ENCODE measurements around the gene ANGPTL2. TPM values are rescaled to one million over a fixed set of nuclear protein-coding genes. Genes with fewer than 3 reads are reported as not detected.

ANGPTL2 gene
- total and polyA plus RNA-seq, 4 donors: 0.93 to 3.2 (median 1.9) TPM

DNA sequence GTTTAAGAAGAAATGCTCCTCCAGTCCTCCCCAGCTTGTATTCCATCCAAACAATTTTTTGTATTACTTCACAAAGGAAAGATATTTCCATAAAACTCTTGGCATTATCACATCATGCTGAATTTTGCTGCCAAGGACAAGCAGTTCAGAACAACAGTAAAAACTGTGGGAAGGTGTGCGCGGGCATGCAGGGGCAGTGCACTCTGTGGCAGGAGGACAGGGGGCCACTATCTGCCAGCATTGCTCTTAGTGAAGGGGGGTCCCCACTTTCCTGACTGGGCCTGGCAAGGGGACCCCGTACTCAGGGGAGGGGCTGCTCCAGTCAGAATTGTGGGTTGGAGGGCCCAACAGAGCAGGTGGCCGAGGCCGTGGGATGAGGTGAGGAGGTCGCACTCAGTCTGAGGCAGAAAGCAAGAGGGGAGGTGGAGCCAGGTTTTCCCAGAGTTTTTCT lies 32.8 kb downstream of the ANGPTL2 start:
- H3K4me1 ChIP-seq (ENCODE audit: control insufficient read depth in 4 of 4, insufficient read depth in 4 of 4, low read length in 3 of 4): no peaks in the 10 kb centered on the region
- H3K4me3 ChIP-seq (ENCODE audit: low read depth in 1 of 3, low read length in 3 of 3): no peak overlapping the region

GRCh38 chr9:127088724-127089615 lies 33.5 kb downstream of the ANGPTL2 start:
- no peak overlapping the region for H3K27ac ChIP-seq (ENCODE audit: low read depth in 1 of 2, low read length in 2 of 2)
- DNase-seq (ENCODE audit: low spot score): no peak

More for the DNA sequence above, 32.8 kb downstream of the ANGPTL2 start:
- Histone ChIP-seq H3K27ac (ENCODE audit: low read depth in 1 of 2, low read length in 2 of 2) (no peak overlapping the region), H3K27me3 (ENCODE audit: control insufficient read depth in 4 of 4, insufficient read depth in 4 of 4, low read length in 3 of 4) (no peaks in the 10 kb centered on the region), H3K9ac (ENCODE audit: low read depth in 1 of 2, low read length in 2 of 2) (no peak overlapping the region), H3K36me3 (ENCODE audit: control insufficient read depth in 4 of 4, insufficient read depth in 3 of 4, low read depth in 1 of 4, low read length in 3 of 4) (no peaks in the 10 kb centered on the region), H3K9me3 (ENCODE audit: control insufficient read depth in 4 of 4, low read length in 3 of 4) (no peaks in the 10 kb centered on the region)
- DNase-seq (ENCODE audit: low spot score): no peak
- 98% methylated on average over 6 of the region's 6 CpGs for WGBS
- TF ChIP-seq EGR1 (IDR thresholded peaks at IDR 0.05; ENCODE audit: low read depth in 2 of 2) (no peak), TAF1 (conservative IDR thresholded peaks at IDR 0.05) (no peak), GABPA (IDR thresholded peaks at IDR 0.05 in 1 of 2, conservative IDR thresholded peaks at IDR 0.05 in 1 of 2) (no peak), FOXA1 (IDR thresholded peaks at IDR 0.05) (no peak), RXRA (IDR thresholded peaks at IDR 0.05) (no peak), RAD21 (IDR thresholded peaks at IDR 0.05) (no peak), SP1 (IDR thresholded peaks at IDR 0.05) (no peak)
- TF ChIP-seq, protein P1, sequence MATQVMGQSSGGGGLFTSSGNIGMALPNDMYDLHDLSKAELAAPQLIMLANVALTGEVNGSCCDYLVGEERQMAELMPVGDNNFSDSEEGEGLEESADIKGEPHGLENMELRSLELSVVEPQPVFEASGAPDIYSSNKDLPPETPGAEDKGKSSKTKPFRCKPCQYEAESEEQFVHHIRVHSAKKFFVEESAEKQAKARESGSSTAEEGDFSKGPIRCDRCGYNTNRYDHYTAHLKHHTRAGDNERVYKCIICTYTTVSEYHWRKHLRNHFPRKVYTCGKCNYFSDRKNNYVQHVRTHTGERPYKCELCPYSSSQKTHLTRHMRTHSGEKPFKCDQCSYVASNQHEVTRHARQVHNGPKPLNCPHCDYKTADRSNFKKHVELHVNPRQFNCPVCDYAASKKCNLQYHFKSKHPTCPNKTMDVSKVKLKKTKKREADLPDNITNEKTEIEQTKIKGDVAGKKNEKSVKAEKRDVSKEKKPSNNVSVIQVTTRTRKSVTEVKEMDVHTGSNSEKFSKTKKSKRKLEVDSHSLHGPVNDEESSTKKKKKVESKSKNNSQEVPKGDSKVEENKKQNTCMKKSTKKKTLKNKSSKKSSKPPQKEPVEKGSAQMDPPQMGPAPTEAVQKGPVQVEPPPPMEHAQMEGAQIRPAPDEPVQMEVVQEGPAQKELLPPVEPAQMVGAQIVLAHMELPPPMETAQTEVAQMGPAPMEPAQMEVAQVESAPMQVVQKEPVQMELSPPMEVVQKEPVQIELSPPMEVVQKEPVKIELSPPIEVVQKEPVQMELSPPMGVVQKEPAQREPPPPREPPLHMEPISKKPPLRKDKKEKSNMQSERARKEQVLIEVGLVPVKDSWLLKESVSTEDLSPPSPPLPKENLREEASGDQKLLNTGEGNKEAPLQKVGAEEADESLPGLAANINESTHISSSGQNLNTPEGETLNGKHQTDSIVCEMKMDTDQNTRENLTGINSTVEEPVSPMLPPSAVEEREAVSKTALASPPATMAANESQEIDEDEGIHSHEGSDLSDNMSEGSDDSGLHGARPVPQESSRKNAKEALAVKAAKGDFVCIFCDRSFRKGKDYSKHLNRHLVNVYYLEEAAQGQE (IDR thresholded peaks at IDR 0.05): no peak

More at GRCh38 chr9:127088724-127089615, 33.5 kb downstream of the ANGPTL2 start:
- 95% methylated on average over 27 of the region's 27 CpGs for WGBS
- Histone ChIP-seq H3K36me3 (ENCODE audit: control insufficient read depth in 4 of 4, insufficient read depth in 3 of 4, low read depth in 1 of 4, low read length in 3 of 4) (no peaks in the 10 kb centered on the region), H3K4me1 (ENCODE audit: control insufficient read depth in 4 of 4, insufficient read depth in 4 of 4, low read length in 3 of 4) (no peaks in the 10 kb centered on the region), H3K4me3 (ENCODE audit: low read depth in 1 of 3, low read length in 3 of 3) (no peak overlapping the region), H3K9ac (ENCODE audit: low read depth in 1 of 2, low read length in 2 of 2) (no peak overlapping the region), H3K27me3 (ENCODE audit: control insufficient read depth in 4 of 4, insufficient read depth in 4 of 4, low read length in 3 of 4) (no peaks in the 10 kb centered on the region), H3K9me3 (ENCODE audit: control insufficient read depth in 4 of 4, low read length in 3 of 4) (no peaks in the 10 kb centered on the region)
- TF ChIP-seq ATF3 (IDR thresholded peaks at IDR 0.05) (no peak), MAX (IDR thresholded peaks at IDR 0.05) (no peak), CTCF (IDR thresholded peaks at IDR 0.05; ENCODE audit: low read depth, low read length, missing input control) (no peak)
